Astrocyte (in vitro differentiated cells and primary cell): ENCODE measurements around the gene RBCK1. TPM values are rescaled to one million over a fixed set of nuclear protein-coding genes. Genes with fewer than 3 reads are reported as not detected.

Source experiments
- DNase-seq: peaks from one replicate; pipeline ENCODE4 v3.0.0-alpha.2; 2010; ENCODE audit warnings: low read depth
- FAIRE-seq: peaks from 2 replicates; lab custom pipeline; 2011; peaks lifted over from hg19 to GRCh38; lab: Jason Lieb, UNC
- H2AFZ ChIP-seq: 2 replicates; pipeline ENCODE4 v1.6.0; 2012; ENCODE audit warnings: low read depth, low read length, inconsistent platforms
- H3K27ac ChIP-seq: 2 replicates; pipeline ENCODE4 v1.5.1; 2011; ENCODE audit warnings: low read depth, low read length, inconsistent platforms
- H3K27me3 ChIP-seq: 2 replicates; pipeline ENCODE4 v1.6.0; 2011; ENCODE audit warnings: low read length, inconsistent platforms; ENCODE audit not compliant: insufficient read depth
- H3K36me3 ChIP-seq: 2 replicates; pipeline ENCODE4 v1.5.1; 2011; ENCODE audit warnings: low read length, inconsistent platforms; ENCODE audit not compliant: insufficient read depth
- H3K4me1 ChIP-seq: 2 replicates; pipeline ENCODE4 v1.5.1; 2011; ENCODE audit warnings: low read length, inconsistent platforms; ENCODE audit not compliant: insufficient read depth
- H3K4me2 ChIP-seq: 2 replicates; pipeline ENCODE4 v1.6.0; 2012; ENCODE audit warnings: low read length, inconsistent platforms
- H3K4me3 ChIP-seq: 2 replicates; pipeline ENCODE4 v1.5.1; 2011; ENCODE audit warnings: low read depth, mild to moderate bottlenecking, low read length, inconsistent platforms; ENCODE audit not compliant: insufficient read depth
- H3K79me2 ChIP-seq: 2 replicates; pipeline ENCODE4 v1.6.0; 2012; ENCODE audit warnings: mild to moderate bottlenecking, low read length, inconsistent platforms; ENCODE audit not compliant: insufficient read depth
- H3K9ac ChIP-seq: 2 replicates; pipeline ENCODE4 v1.6.0; 2012; ENCODE audit warnings: mild to moderate bottlenecking, low read length, inconsistent platforms
- H3K9me3 ChIP-seq: 2 replicates; pipeline ENCODE4 v1.5.1; 2012; ENCODE audit warnings: low read depth, mild to moderate bottlenecking, low read length, inconsistent platforms; ENCODE audit not compliant: insufficient read depth
- H4K20me1 ChIP-seq: 2 replicates; pipeline ENCODE4 v1.6.0; 2012; ENCODE audit warnings: low read length, inconsistent platforms; ENCODE audit not compliant: insufficient read depth
- H3K27ac Mint-ChIP-seq: one replicate; pipeline ENCODE4 v1.8.0; 2021; ENCODE audit warnings: mild to moderate bottlenecking, mixed read lengths; ENCODE audit not compliant: unreplicated experiment
- H3K27me3 Mint-ChIP-seq: one replicate; pipeline ENCODE4 v1.8.0; 2021; ENCODE audit warnings: low read depth, mixed read lengths; ENCODE audit not compliant: unreplicated experiment
- H3K36me3 Mint-ChIP-seq: one replicate; pipeline ENCODE4 v1.8.0; 2021; ENCODE audit warnings: low read depth, mixed read lengths; ENCODE audit not compliant: unreplicated experiment
- H3K4me1 Mint-ChIP-seq: one replicate; pipeline ENCODE4 v1.8.0; 2021; ENCODE audit warnings: low read depth, mixed read lengths; ENCODE audit not compliant: unreplicated experiment
- H3K4me3 Mint-ChIP-seq: one replicate; pipeline ENCODE4 v1.8.0; 2021; ENCODE audit warnings: mild to moderate bottlenecking, moderate library complexity, mixed read lengths; ENCODE audit not compliant: unreplicated experiment
- H3K9me3 Mint-ChIP-seq: one replicate; pipeline ENCODE4 v1.8.0; 2021; ENCODE audit warnings: mild to moderate bottlenecking, mixed read lengths; ENCODE audit not compliant: unreplicated experiment
- EZH2 ChIP-seq: IDR thresholded peaks from 2 replicates; pipeline ENCODE4 v1.6.1; 2012; ENCODE audit warnings: mild to moderate bottlenecking, low read length, inconsistent platforms; ENCODE audit not compliant: insufficient read depth
- total RNA-seq: library from RNA; stranded (reverse); gene quantifications from 2 replicates; pipeline ENCODE4 v1.2.1, GENCODE V29; 2021
- TF ChIP-seq, protein P1 (sequence below): IDR thresholded peaks from 2 replicates; pipeline ENCODE4 v1.5.1; 2011; ENCODE audit warnings: low read depth, mild to moderate bottlenecking, inconsistent platforms, low read length, moderate library complexity; ENCODE audit not compliant: insufficient read depth

The RBCK1 gene
- total RNA-seq, 1 donor from 2014 or later, result 124 TPM

DNA sequence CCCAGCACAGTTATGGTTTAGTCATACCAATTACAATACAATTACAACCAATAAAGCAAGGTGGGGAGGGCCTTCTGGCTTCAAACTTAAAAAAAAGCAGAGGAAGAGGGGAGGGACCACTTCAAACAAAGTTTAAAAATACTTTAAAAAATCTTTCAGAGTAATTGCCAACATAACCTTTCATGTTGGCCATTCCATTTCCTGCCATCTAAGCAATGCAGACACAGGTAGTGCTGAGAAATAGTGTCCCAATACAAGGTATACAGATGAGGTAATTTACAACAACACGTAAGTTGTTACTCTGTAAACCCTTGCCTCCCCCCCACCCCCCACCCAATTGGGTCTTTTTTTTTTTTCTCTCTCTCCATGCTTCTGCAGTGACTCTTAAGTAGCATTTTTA is 73.1 kb downstream of the RBCK1 start:
- H3K4me2 ChIP-seq, result no peak overlapping the region
- peaks cover 17% of the 10 kb centered on the region for H3K36me3 Mint-ChIP-seq
- H3K9ac ChIP-seq, result no peak overlapping the region
- H3K27ac ChIP-seq, result no peak overlapping the region
- H3K4me1 Mint-ChIP-seq, result peaks cover 12% of the 10 kb centered on the region
- H3K9me3 ChIP-seq, result no peaks in the 10 kb centered on the region
- H3K79me2 ChIP-seq, result no peaks in the 10 kb centered on the region
- no peak for TF ChIP-seq EZH2
- TF ChIP-seq, protein P1, sequence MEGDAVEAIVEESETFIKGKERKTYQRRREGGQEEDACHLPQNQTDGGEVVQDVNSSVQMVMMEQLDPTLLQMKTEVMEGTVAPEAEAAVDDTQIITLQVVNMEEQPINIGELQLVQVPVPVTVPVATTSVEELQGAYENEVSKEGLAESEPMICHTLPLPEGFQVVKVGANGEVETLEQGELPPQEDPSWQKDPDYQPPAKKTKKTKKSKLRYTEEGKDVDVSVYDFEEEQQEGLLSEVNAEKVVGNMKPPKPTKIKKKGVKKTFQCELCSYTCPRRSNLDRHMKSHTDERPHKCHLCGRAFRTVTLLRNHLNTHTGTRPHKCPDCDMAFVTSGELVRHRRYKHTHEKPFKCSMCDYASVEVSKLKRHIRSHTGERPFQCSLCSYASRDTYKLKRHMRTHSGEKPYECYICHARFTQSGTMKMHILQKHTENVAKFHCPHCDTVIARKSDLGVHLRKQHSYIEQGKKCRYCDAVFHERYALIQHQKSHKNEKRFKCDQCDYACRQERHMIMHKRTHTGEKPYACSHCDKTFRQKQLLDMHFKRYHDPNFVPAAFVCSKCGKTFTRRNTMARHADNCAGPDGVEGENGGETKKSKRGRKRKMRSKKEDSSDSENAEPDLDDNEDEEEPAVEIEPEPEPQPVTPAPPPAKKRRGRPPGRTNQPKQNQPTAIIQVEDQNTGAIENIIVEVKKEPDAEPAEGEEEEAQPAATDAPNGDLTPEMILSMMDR, result no peak
- H3K4me1 ChIP-seq, result peaks cover 4% of the 10 kb centered on the region
- no peak overlapping the region for H3K27ac Mint-ChIP-seq
- FAIRE-seq (no peak), DNase-seq (no peak)
- H3K4me3 ChIP-seq, result no peak overlapping the region
- H3K27me3 ChIP-seq, result no peaks in the 10 kb centered on the region
- peaks cover 50% of the 10 kb centered on the region for H3K36me3 ChIP-seq
- H3K27me3 Mint-ChIP-seq, result no peaks in the 10 kb centered on the region
- peaks cover 31% of the 10 kb centered on the region for H4K20me1 ChIP-seq
- H2AFZ ChIP-seq, result no peak overlapping the region
- no peak overlapping the region for H3K4me3 Mint-ChIP-seq
- no peaks in the 10 kb centered on the region for H3K9me3 Mint-ChIP-seq

Other genes with a start within 250 kb of the RBCK1 start
- not detected in 2 replicates for gene DEFB128, start 218.6 kb upstream of the RBCK1 start, total RNA-seq
- not detected in 2 replicates for gene DEFB129, start 181.0 kb upstream of the RBCK1 start, total RNA-seq
- gene DEFB132, start 150.6 kb upstream of the RBCK1 start, total RNA-seq, result not detected in 2 replicates
- gene C20orf96, start 117.5 kb upstream of the RBCK1 start, total RNA-seq, result 10.1 and 10.7 TPM in 2 replicates
- 18.6 and 20.2 TPM in 2 replicates for gene ZCCHC3, start 110.7 kb upstream of the RBCK1 start, total RNA-seq
- gene SOX12, start 82.7 kb upstream of the RBCK1 start, total RNA-seq, result 43.4 and 45.1 TPM in 2 replicates
- gene NRSN2, start 61.2 kb upstream of the RBCK1 start, total RNA-seq, result 57.8 and 64.0 TPM in 2 replicates
- gene TRIB3, start 27.5 kb upstream of the RBCK1 start, total RNA-seq, result 33.0 and 36.9 TPM in 2 replicates
- 40.6 and 44.8 TPM in 2 replicates for gene TBC1D20, start 54.2 kb downstream of the RBCK1 start, total RNA-seq
- gene CSNK2A1, start 135.5 kb downstream of the RBCK1 start, total RNA-seq, result 226 and 237 TPM in 2 replicates
- gene TCF15, start 202.0 kb downstream of the RBCK1 start, total RNA-seq, result not detected in 2 replicates
- 15.9 and 17.7 TPM in 2 replicates for gene SRXN1, start 244.9 kb downstream of the RBCK1 start, total RNA-seq